Stimulated activated CD4-positive, alpha-beta T cell treated with anti-CD3 and anti-CD28 coated beads, Interleukin-1b, Interleukin-23, amount 100 ng/mL, for 1 hour (primary cell): Measurements from ENCODE around the gene PAK4.
"Not testable (repeated sequence)": the region's sequence is repeated elsewhere in the genome, so short reads cannot be mapped to it uniquely, and the experiment has no call there.

Experiments used
- DNase-seq, 2 donors: peaks; one replicate each; pipeline ENCODE4 v3.0.0-alpha.2; 2020; ENCODE audit warnings: low read depth in 2 of 2

Gene PAK4

GRCh38 chr19:39125554-39126311 is at the start of gene PAK4:
Gene PAK4, plus strand, starts transcription at chr19:39125786. Its CDS starts 43,768 bp downstream, at chr19:39169554.
- DNase-seq, result peak; percentile 86 to 95

- DNase-seq, result no peak
Observed at GRCh38 chr19:39077323-39077722, 48.3 kb upstream of the PAK4 start.

GRCh38 chr19:39078436-39079200 is 47.0 kb upstream of the PAK4 start:
- no peak for DNase-seq

- no peak for DNase-seq
Observed at GRCh38 chr19:39080431-39080830, 45.2 kb upstream of the PAK4 start.

GRCh38 chr19:39082167-39082566 is 43.4 kb upstream of the PAK4 start:
- no peak for DNase-seq

GRCh38 chr19:39082745-39083598 is 42.6 kb upstream of the PAK4 start:
- DNase-seq, result no peak

GRCh38 chr19:39083599-39083982 is 42.0 kb upstream of the PAK4 start:
- no peak for DNase-seq

- DNase-seq, result no peak
Observed at GRCh38 chr19:39083983-39084731, 41.4 kb upstream of the PAK4 start, which contains the start of gene ACP7. Gene ACP7, plus strand, starts transcription at chr19:39084368. Its CDS starts 902 bp downstream, at chr19:39085270.

- DNase-seq, result no peak
Observed at GRCh38 chr19:39084732-39085080, 40.9 kb upstream of the PAK4 start.

- no peak for DNase-seq
Observed at GRCh38 chr19:39085392-39085791, 40.2 kb upstream of the PAK4 start.

- DNase-seq, result no peak
Observed at GRCh38 chr19:39086386-39086785, 39.2 kb upstream of the PAK4 start.

GRCh38 chr19:39087907-39088686 is 37.5 kb upstream of the PAK4 start:
- no peak for DNase-seq

- not testable (repeated sequence) for DNase-seq
Observed at GRCh38 chr19:39090016-39090415, 35.6 kb upstream of the PAK4 start.

- no peak for DNase-seq
Observed at GRCh38 chr19:39090881-39091280, 34.7 kb upstream of the PAK4 start.

- DNase-seq, result not testable (repeated sequence)
Observed at GRCh38 chr19:39095799-39096540, 29.6 kb upstream of the PAK4 start.

- no peak for DNase-seq
Observed at GRCh38 chr19:39097299-39097698, 28.3 kb upstream of the PAK4 start.

GRCh38 chr19:39097721-39098120 is 27.9 kb upstream of the PAK4 start:
- DNase-seq, result no peak

- DNase-seq, result no peak
Observed at GRCh38 chr19:39098365-39099269, 27.0 kb upstream of the PAK4 start.

- no peak for DNase-seq
Observed at GRCh38 chr19:39099341-39099740, 26.2 kb upstream of the PAK4 start.
